HepG2 (cell line): ENCODE measurements around the gene MAMSTR. TPM values are rescaled to one million over a fixed set of nuclear protein-coding genes. Genes with fewer than 3 reads are reported as not detected.
A peak's percentile ranks its signal among the peaks of the same experiment; 100 is the strongest.

ENCODE experiments used
- ATAC-seq: fragments of 200-7000 bp; cut with Tn5 transposase; 3 replicates; pipeline ENCODE4 v1.9.1; 2020; ENCODE audit warnings: mild to moderate bottlenecking, moderate library complexity
- BruUV-seq: library from RNA; stranded (reverse); fragments of 400-500 nt; replicated peaks from 2 replicates; lab custom pipeline; 2021; lab: Mats Ljungman, UMichigan
- CTCF ChIA-PET: fragments of 300-600 bp; formaldehyde crosslinking; extraction: SDS; loops from one replicate; lab custom pipeline; 2021; ENCODE audit warnings: low total read pairs, inconsistent platforms, low intra/inter-chr PET ratio; lab: Yijun Ruan, JAX
- POLR2A ChIA-PET: fragments of 350-600 bp; sonication (Branson Sonifier 250); formaldehyde crosslinking; loops from one replicate; lab custom pipeline; 2020; ENCODE audit warnings: antibody characterized with exemption, inconsistent platforms; lab: Yijun Ruan, JAX
- DNase-seq: peaks from one replicate; pipeline ENCODE4 v3.0.0-alpha.2; 2015; ENCODE audit warnings: low spot score
- FAIRE-seq: peaks from 3 replicates; lab custom pipeline; 2011; peaks lifted over from hg19 to GRCh38; lab: Jason Lieb, UNC
- H2AFZ ChIP-seq: one replicate; pipeline ENCODE4 v1.6.1; 2011; ENCODE audit warnings: low read length, inconsistent platforms
- H3K27ac ChIP-seq: fragments of 300-600 bp; 3 replicates; pipeline ENCODE4 v1.8.0; 2011; ENCODE audit warnings: mixed run types, mild to moderate bottlenecking, mixed read lengths, low read length, inconsistent platforms; ENCODE audit not compliant: insufficient read depth; ENCODE audit errors: extremely low read length
- H3K27me3 ChIP-seq, 2 experiments: fragments of 200-600 bp in 1 of 2; 2 replicates in 1 of 2; 3 replicates in 1 of 2; pipeline versions ENCODE4 v1.6.0 to v1.8.0; 2011; ENCODE audit warnings: low read length in 2 of 2, mild to moderate bottlenecking in 2 of 2, moderate library complexity in 2 of 2, inconsistent platforms in 1 of 2; ENCODE audit not compliant: insufficient read depth in 2 of 2, control insufficient read depth in 1 of 2
- H3K36me3 ChIP-seq, 2 experiments: fragments of 200-600 bp in 1 of 2; replicated peaks in 1 of 2; 2 replicates in 1 of 2; 3 replicates in 1 of 2; pipeline versions ENCODE4 v1.5.1 to v1.8.0; 2011; ENCODE audit warnings: low read length in 2 of 2, inconsistent platforms in 1 of 2; ENCODE audit not compliant: insufficient read depth in 2 of 2, control insufficient read depth in 1 of 2
- H3K4me1 ChIP-seq: 2 replicates; pipeline ENCODE4 v1.5.1; 2012; ENCODE audit warnings: low read length, inconsistent platforms; ENCODE audit not compliant: insufficient read depth
- H3K4me2 ChIP-seq: 2 replicates; pipeline ENCODE4 v1.6.0; 2011; ENCODE audit warnings: low read depth, low read length, inconsistent platforms
- H3K4me3 ChIP-seq, 3 experiments: fragments of 200-600 bp in 1 of 3; sonication (generic), shearing (Covaris generic) in 1 of 3; replicated peaks in 1 of 3; 2 replicates each; pipeline ENCODE4 v1.5.1; 2011 to 2016; ENCODE audit warnings: low read length in 3 of 3, inconsistent platforms in 2 of 3, low read depth in 2 of 3, mild to moderate bottlenecking in 2 of 3, control low read depth in 1 of 3, mixed read lengths in 1 of 3; ENCODE audit not compliant: insufficient read depth in 1 of 3
- H3K79me2 ChIP-seq: one replicate; pipeline ENCODE4 v1.6.1; 2011; ENCODE audit warnings: low read length, inconsistent platforms; ENCODE audit not compliant: insufficient read depth
- H3K9ac ChIP-seq: 2 replicates; pipeline ENCODE4 v1.6.0; 2011; ENCODE audit warnings: mild to moderate bottlenecking, low read depth, low read length, inconsistent platforms; ENCODE audit not compliant: insufficient read depth
- H3K9me3 ChIP-seq: 2 replicates; pipeline ENCODE4 v1.5.1; 2012; ENCODE audit warnings: mild to moderate bottlenecking, low read length
- H4K20me1 ChIP-seq: 2 replicates; pipeline ENCODE4 v1.6.0; 2011; ENCODE audit warnings: inconsistent platforms, mild to moderate bottlenecking, low read length, moderate library complexity; ENCODE audit not compliant: insufficient read depth
- HIVEP1 ChIP-seq: sonication (generic); formaldehyde crosslinking; IDR thresholded peaks from 2 replicates; pipeline ENCODE4 v1.4.0; 2020; ENCODE audit warnings: mild to moderate bottlenecking, missing genetic modification reagents
- HNRNPUL1 ChIP-seq: fragments of 200-400 bp; formaldehyde crosslinking; IDR thresholded peaks from 2 replicates; pipeline ENCODE4 v1.6.1; 2017; ENCODE audit warnings: low read depth, mild to moderate bottlenecking, low read length, moderate library complexity
- HOXA5 ChIP-seq: sonication (generic); formaldehyde crosslinking; IDR thresholded peaks from 2 replicates; pipeline ENCODE4 v1.4.0; 2020; ENCODE audit warnings: missing genetic modification reagents
- KDM4B ChIP-seq: sonication (generic); formaldehyde crosslinking; IDR thresholded peaks from 2 replicates; pipeline ENCODE4 v1.4.0; 2020; ENCODE audit warnings: missing genetic modification reagents
- SIN3A ChIP-seq: IDR thresholded peaks from 2 replicates; pipeline ENCODE4 v1.6.1; 2011; ENCODE audit warnings: low read depth, mild to moderate bottlenecking, control low read depth, low read length, borderline replicate concordance
- TOE1 ChIP-seq: sonication (generic); formaldehyde crosslinking; IDR thresholded peaks from 2 replicates; pipeline ENCODE4 v1.4.0; 2020; ENCODE audit warnings: mild to moderate bottlenecking, missing genetic modification reagents
- ZFP37 ChIP-seq: sonication (generic); formaldehyde crosslinking; IDR thresholded peaks from 2 replicates; pipeline ENCODE4 v1.4.0; 2020; ENCODE audit warnings: missing genetic modification reagents, borderline replicate concordance
- ZNF501 ChIP-seq: sonication (generic); formaldehyde crosslinking; IDR thresholded peaks from 2 replicates; pipeline ENCODE4 v1.5.1; 2020; ENCODE audit warnings: mild to moderate bottlenecking, moderate library complexity, missing genetic modification reagents
- ZNF547 ChIP-seq: sonication (generic); formaldehyde crosslinking; IDR thresholded peaks from 2 replicates; pipeline ENCODE4 v1.5.1; 2020; ENCODE audit warnings: mild to moderate bottlenecking, missing genetic modification reagents
- ZNF570 ChIP-seq: sonication (generic); formaldehyde crosslinking; IDR thresholded peaks from 2 replicates; pipeline ENCODE4 v1.4.0; 2020; ENCODE audit warnings: mild to moderate bottlenecking, missing genetic modification reagents, borderline replicate concordance
- WGBS: methylation state at CpG from one replicate; pipeline ENCODE4 v1.1.6; 2017; ENCODE audit warnings: low lambda C conversion rate; 5-methylcytosine and 5-hydroxymethylcytosine counted together
- in situ Hi-C: cut with HindIII; loops from 2 replicates; pipeline ENCODE4 v1.10.0; 2017; ENCODE audit warnings: low pct_unique_long_range_greater_than_20kb; ENCODE audit not compliant: extremely low pct_ligation_motif_present
- intact Hi-C: fragments of 100-400 bp; cut with micrococcal nuclease; formaldehyde crosslinking; loops from one replicate; pipeline ENCODE4 v1.10.0; 2022; ENCODE audit not compliant: unreplicated experiment
- polyA plus RNA-seq, 8 experiments: library from polyadenylated mRNA; depleted of rRNA in 3 of 8; stranded (reverse) in 7 of 8; unstranded in 1 of 8; fragments of >200 nt; fragmentation: Illumina TruSeq in 4 of 8; extraction: Trizol in 4 of 8; gene quantifications; 2 replicates each; pipeline versions ENCODE4 v1.2.1 to v1.2.3, GENCODE V29; 2011 to 2016; ENCODE audit warnings: low read depth in 4 of 8, missing spikeins in 1 of 8, mixed read lengths in 1 of 8; ENCODE audit not compliant: insufficient read depth in 1 of 8
- total RNA-seq, 5 experiments: library from RNA; depleted of rRNA; stranded (reverse); fragments of >200 nt; fragmentation: Illumina TruSeq; extraction: Trizol; gene quantifications; 2 replicates each; pipeline ENCODE4 v1.2.3, GENCODE V29; 2016; ENCODE audit warnings: low read depth in 1 of 5
- TF ChIP-seq, protein P1 (sequence below): sonication (generic); formaldehyde crosslinking; IDR thresholded peaks from 2 replicates; pipeline ENCODE4 v1.8.1; 2023; ENCODE audit warnings: mild to moderate bottlenecking, moderate library complexity, missing genetic modification reagents
- TF ChIP-seq, protein P2 (sequence below): sonication (generic); formaldehyde crosslinking; IDR thresholded peaks from 2 replicates; pipeline ENCODE4 v1.4.0; 2020; ENCODE audit warnings: missing genetic modification reagents
- TF ChIP-seq, protein P3 (sequence below): sonication (generic); formaldehyde crosslinking; IDR thresholded peaks from 2 replicates; pipeline ENCODE4 v1.5.0; 2020; ENCODE audit warnings: mild to moderate bottlenecking, missing genetic modification reagents, borderline replicate concordance

The MAMSTR gene
- total and polyA plus RNA-seq, 2 of the 13 experiments (the other 11 are each of a cell fraction or from before 2014, with no cell fraction given): 2.2 to 2.4 TPM

DNA sequence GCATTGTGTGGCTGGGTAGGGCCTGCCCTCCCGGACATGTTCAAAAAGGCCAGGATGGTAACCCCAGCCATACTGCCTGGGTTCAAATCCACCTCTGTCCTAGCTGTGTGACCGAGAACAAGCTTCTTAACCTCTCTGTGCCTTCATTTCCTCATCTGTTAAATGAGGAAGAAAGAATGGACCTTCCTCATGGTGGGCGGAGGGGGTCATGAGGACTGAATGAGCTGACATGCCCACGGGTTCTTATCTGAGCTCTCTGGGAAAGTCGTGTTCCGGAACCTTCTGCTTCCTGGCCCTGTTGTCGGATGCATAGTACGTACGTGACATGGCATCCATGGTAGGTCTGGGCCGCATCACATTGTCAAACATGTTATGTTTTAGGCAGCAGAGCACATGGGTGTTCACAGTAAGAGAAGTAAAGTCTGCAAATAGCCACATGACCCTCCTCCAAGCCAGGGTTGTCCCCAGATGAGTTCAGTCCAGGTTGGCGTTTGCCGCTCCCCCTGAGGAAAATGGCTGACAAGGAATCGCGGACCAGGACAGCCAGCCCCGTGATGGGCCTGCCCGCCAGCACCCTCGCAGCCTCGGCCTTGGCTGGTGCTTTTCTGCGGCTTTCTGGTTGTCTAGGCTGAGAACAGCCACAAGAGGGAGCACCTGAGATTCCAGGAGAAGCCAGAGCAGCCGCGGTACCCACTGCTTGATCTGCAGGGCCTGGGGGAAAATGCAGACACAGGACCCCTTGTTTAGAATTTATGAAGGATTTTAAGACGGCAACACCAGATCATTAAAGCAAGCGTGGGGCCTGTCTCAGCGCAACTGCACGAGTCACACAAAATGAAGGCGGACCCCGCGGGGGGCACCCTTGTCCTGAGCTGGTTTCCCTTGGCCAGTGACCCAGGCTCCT lies 44.4 kb downstream of the MAMSTR start:
- Histone ChIP-seq H3K9ac (no peak overlapping the region), H3K9me3 (no peaks in the 10 kb centered on the region), H3K36me3 (no peaks in the 10 kb centered on the region), H3K4me3 (no peak overlapping the region; a peak in 1 of 6 replicates), H3K4me1 (peaks cover 25% of the 10 kb centered on the region), H3K4me2 (peak overlapping the region; percentile 60), H4K20me1 (no peaks in the 10 kb centered on the region), H3K27ac (no peak overlapping the region), H3K27me3 (peaks cover 4 to 22% of the 10 kb centered on the region in 2 experiments; a peak in 4 of 5 replicates), H2AFZ (no peak overlapping the region), H3K79me2 (no peaks in the 10 kb centered on the region)
- intact Hi-C loops: loop anchor here (1.0 to 5.0 kb wide), 3 partner anchors 37 to 109 kb away; no protein-coding TSS in a partner anchor
- no TSS peak for BruUV-seq
- DNase-seq (peak; percentile 77), ATAC-seq (peak; percentile 75), FAIRE-seq (peak; percentile 63)
- POLR2A ChIA-PET: interaction anchor here (0.5 to 1.0 kb wide), 4 partner anchors 37 to 94 kb away, joined by 3 to 5 read pairs (median 4); no protein-coding TSS in a partner anchor
- CTCF ChIA-PET: interaction anchor here (0.9 to 2.0 kb wide), 3 partner anchors 29 to 113 kb away, joined by 4 to 18 read pairs (median 7); partner anchors contain the start of gene CA11
- WGBS: 28% methylated on average over 15 of the region's 28 CpGs
- in situ Hi-C loops: loop anchor here (10.0 kb wide), 2 partner anchors 110 to 160 kb away; partner anchors contain the start of gene HSD17B14
- TF ChIP-seq SIN3A (no peak), HIVEP1 (CRISPR knock-in tag) (0 out of 2 replicates have a peak, but pooled peaks have one; percentile 54), ZNF570 (CRISPR knock-in tag) (no peak), KDM4B (CRISPR knock-in tag) (no peak), HNRNPUL1 (no peak), HOXA5 (CRISPR knock-in tag) (0 out of 2 replicates have a peak, but pooled peaks have one; percentile 32), TOE1 (CRISPR knock-in tag) (no peak), ZFP37 (CRISPR knock-in tag) (no peak), ZNF547 (no peak), ZNF501 (CRISPR knock-in tag) (peak; percentile 80)
- TF ChIP-seq, protein P1, sequence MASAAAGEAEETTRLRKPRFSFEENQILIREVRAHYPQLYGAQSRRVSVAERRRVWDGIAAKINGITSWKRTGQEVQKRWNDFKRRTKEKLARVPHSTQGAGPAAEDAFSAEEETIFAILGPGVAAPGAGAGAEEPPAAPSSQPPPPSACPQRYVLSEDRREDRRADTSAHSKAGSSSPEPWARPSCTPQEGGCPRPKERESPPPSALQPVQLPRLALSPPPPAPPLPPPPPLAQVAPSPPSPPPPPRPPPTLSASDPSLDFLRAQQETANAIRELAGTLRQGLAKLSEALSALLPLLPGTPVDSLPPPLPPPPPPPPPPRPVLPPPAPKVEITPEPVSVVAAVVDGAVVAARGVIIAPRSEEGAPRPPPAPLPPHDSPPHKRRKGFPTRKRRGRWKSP (CRISPR knock-in tag): no peak
- TF ChIP-seq, protein P2, sequence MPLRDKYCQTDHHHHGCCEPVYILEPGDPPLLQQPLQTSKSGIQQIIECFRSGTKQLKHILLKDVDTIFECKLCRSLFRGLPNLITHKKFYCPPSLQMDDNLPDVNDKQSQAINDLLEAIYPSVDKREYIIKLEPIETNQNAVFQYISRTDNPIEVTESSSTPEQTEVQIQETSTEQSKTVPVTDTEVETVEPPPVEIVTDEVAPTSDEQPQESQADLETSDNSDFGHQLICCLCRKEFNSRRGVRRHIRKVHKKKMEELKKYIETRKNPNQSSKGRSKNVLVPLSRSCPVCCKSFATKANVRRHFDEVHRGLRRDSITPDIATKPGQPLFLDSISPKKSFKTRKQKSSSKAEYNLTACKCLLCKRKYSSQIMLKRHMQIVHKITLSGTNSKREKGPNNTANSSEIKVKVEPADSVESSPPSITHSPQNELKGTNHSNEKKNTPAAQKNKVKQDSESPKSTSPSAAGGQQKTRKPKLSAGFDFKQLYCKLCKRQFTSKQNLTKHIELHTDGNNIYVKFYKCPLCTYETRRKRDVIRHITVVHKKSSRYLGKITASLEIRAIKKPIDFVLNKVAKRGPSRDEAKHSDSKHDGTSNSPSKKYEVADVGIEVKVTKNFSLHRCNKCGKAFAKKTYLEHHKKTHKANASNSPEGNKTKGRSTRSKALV (CRISPR knock-in tag): no peak
- TF ChIP-seq, protein P3, sequence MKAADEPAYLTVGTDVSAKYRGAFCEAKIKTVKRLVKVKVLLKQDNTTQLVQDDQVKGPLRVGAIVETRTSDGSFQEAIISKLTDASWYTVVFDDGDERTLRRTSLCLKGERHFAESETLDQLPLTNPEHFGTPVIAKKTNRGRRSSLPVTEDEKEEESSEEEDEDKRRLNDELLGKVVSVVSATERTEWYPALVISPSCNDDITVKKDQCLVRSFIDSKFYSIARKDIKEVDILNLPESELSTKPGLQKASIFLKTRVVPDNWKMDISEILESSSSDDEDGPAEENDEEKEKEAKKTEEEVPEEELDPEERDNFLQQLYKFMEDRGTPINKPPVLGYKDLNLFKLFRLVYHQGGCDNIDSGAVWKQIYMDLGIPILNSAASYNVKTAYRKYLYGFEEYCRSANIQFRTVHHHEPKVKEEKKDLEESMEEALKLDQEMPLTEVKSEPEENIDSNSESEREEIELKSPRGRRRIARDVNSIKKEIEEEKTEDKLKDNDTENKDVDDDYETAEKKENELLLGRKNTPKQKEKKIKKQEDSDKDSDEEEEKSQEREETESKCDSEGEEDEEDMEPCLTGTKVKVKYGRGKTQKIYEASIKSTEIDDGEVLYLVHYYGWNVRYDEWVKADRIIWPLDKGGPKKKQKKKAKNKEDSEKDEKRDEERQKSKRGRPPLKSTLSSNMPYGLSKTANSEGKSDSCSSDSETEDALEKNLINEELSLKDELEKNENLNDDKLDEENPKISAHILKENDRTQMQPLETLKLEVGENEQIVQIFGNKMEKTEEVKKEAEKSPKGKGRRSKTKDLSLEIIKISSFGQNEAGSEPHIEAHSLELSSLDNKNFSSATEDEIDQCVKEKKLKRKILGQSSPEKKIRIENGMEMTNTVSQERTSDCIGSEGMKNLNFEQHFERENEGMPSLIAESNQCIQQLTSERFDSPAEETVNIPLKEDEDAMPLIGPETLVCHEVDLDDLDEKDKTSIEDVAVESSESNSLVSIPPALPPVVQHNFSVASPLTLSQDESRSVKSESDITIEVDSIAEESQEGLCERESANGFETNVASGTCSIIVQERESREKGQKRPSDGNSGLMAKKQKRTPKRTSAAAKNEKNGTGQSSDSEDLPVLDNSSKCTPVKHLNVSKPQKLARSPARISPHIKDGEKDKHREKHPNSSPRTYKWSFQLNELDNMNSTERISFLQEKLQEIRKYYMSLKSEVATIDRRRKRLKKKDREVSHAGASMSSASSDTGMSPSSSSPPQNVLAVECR (CRISPR knock-in tag): no peak
